Dedifferentiated amniotic fluid mesenchymal stem cell (primary cell): ENCODE measurements around the gene FOXP4.

Source experiments
- DNase-seq: peaks from one replicate; pipeline ENCODE4 v3.0.0-alpha.2; 2016; ENCODE audit errors: extremely low spot score

Gene FOXP4

DNA sequence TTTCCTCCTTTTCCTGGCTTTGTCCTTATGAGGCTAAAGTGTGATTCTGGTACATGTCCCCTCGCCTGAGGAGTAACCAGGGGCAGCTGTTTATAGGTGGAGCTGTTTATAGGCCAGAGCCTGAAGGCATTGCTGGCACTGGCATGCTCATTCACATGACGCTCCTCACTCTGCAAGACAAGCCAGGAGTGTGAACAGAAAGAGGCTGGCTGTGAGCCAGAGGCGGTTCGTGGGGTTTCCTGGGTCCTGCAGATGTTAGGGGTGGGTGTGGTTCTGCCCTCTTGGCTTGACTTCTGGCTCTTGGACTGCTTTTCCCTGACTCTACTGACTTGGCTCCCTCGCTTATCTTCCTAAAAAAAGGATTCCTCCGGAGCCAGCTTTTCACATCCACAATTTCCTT lies 79.3 kb downstream of the FOXP4 start:
- no peak for DNase-seq

DNA sequence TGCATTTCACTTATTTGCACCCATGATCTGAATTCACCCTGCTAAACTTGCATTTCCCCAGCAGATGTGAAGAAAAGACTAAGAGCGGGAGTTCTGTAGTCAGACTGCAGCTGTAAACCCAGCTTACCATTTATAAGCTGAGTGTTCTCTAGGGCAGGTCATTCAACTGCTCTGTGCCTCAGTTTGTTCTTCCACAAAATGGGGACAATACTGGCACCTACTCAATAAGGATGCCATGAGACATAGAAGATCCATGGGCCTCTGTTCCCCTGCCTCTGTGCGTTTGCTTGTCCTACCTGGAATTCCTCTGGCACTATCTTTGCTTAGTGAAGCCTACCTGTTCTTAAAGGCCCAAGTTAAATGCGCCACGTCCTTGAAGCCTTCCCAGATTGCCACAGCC lies 79.8 kb downstream of the FOXP4 start:
- DNase-seq = no peak

DNA sequence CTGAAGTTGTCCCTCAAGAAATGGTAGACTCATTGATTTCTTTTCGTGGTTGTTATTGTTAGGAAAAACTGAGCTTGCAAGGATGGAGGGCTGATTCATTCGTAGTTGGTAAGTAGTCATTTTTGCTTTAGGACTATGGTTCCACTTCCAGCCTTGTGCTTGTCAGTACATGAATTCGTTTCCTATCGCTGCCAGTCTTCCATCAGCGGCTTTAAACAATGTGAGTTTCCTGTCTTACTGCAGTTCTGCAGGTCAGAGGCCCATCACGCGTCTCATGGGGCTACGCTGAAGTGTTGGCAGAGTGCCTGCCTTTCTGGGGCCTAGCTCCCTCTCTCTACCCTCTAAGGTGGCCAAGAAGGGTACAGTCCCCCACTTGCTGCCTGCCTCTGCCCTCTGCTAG lies 80.7 kb downstream of the FOXP4 start:
- DNase-seq = no peak

DNA sequence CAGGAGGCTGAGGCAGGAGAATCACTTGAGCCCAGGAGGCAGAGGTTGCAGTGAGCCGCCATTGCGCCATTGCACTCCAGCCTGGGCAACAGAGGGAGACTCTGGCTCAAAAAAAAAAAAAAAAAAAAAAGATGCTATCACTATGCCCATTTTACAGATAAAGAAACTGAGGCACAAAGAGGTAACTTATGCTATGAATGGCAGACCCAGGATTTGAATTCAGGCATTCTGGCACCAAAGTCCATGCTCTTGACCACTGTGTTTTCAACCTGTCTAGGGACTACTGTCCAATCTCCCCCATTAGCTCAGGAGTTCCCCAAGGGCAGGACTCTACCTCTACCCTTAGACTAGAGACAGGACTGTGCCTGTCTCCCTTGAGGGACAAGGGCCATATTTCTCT lies 82.9 kb downstream of the FOXP4 start:
- no peak for DNase-seq

DNA sequence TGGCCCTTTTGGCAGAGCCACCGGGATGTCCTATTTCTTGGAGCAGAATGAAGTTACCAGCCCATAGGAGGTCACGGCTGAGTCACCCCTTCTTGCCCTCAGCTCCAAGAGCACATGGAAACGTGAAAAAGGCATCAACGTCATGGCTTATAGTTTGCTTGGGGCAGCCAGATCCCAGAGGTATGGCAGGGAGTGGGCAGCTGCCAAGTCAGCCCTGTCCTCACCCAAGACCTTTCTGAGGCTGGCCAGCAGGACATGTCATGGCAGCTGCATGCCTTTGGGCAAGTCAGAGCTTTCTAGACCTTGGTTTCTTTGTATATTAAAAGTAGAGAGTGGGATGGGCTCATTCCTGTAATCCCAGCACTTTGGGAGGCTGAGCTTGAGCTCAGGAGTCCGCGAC lies 83.9 kb downstream of the FOXP4 start:
- DNase-seq = no peak

DNA sequence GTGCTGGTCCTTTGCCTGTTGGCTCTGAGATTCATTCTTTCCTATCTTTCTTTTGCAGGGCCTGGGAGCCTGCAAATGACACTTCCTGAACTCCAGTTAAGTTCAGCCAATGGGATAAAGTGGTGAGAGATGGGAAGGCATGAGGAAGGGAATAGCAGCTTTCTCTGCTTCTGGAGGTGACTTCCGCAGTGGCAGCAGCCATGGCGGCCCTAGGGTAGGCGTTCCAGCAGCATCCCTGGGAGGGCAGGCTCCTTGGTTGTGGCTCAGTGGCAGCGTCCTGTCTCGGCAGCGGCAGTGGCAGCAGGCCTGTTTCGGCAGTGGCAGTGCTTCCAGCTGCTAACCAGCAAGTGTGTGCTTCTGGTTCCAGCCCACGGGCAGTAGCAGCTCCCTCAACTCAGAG lies 84.8 kb downstream of the FOXP4 start:
- no peak for DNase-seq

DNA sequence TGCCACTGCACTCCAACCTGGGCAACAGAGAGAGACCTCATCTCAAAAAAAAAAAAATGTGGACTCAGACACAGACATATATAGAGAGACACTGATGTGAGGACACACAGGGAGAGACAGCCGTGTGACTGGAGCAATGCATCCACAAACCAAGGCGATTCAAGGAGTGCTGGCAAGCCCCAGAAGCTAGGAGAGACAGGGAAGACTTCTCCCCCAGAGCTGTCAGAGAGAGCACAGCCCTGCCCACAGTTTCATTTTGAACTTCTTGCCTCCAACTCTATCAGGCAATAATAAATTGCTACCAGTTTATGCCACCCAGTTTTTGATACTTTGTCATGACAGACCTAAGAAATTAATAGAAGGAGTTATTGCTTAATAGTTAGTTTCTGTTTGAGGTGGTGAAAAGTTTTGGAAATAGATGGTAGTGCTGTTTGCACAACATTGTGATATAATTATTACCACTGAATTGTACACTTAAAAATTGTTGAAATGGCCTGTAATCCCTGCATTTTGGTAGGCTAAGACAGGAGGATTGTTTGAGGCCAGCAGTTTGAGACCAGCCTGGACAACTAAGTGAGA lies 87.0 kb downstream of the FOXP4 start:
- DNase-seq = no peak

DNA sequence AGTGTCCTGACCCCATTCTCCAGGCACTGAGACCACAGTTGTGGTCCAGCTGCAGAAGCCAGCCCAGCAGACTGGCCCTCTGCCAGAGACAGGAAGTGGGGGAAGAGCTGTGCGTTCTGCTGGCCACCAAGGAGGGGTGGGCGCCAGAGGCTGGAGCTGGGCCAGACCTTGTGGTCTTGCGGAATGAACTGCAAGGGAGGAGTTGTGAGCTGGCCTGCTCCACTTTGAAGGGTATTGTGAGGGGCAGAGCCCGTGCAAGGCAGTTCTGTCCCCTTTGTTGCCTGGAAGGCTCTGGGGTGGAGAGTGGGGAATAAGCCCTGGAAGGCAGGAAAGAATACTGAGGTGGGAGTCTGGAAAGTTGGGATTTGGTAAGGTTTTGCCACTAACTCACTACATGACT lies 88.5 kb downstream of the FOXP4 start:
- no peak for DNase-seq

DNA sequence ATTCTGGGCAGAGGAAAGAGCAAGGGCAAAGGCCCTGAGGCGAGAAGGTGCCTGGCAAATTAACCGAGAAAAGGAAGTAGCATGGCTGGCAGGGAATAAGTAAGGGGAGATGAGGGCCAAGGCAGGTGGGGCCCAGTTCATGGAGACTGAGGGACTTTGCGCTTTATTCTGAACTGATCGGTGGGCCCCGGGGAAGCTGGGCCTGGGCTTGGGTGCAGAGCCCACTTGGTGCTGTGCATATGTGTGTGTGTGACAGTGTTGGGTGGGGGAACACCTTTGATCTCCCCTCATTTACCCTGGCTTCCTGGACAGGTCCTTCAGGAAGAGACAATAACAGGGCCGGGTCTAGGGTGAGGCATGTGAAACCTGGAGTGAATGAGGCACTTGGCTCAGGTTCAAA lies 89.2 kb downstream of the FOXP4 start:
- no peak for DNase-seq

DNA sequence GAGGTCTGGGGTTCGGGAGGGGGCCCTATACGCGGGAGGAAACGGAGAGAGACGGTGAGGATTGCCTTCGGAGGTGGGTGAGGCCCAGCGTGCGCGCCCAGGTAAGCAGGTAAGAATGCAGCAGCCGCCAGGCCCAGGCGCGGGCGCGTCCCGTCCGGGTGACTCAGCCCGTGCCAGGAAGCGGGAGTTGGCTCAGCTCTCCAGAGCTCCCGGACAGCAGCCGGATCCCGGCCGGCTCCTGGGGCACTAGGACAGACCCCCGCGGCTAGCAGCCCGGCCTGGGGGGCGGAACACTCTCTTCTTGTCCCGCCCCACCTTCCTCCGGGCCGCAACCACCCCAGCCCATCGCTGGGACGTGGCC lies 90.6 kb downstream of the FOXP4 start:
- no peak for DNase-seq

DNA sequence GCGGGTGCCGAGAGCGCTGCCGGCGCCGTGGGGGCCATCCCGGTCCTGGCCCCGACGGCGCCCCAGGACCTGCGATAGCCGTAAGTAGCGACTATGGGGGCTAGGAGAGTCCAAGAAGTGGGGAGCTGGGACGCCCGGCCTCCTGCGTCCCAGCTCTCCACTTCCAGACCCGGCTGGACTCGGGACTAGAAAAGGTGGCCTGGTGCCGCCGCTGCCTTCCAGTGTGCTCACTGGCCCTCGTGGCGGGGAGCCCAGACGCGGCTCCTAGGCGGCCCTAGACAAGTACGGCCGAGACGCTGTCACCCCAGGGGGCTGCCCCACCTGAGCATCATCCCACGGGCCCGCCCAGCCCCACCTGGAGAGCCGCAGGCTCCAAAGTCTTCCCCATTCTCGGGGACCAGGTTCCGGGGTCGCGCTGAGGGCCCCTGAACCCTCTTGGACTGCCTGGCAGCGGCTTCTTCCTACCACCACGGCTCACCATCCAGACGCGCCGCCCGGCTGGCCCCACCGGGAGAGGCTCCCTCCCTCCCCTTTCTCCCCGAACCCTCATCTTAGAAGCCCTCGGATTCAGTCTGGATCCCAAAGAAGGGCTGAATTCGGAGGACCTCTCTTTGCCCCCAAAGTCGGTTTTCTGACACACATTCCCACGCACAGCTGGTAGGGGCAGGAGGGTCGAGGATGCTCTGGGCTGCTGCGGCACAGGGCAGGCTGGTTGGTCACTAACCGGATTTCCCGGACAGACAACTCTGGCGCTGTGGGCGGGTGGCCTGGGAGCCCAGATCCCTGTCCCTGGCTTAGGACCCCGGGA lies 91.2 kb downstream of the FOXP4 start:
- no peak for DNase-seq

DNA sequence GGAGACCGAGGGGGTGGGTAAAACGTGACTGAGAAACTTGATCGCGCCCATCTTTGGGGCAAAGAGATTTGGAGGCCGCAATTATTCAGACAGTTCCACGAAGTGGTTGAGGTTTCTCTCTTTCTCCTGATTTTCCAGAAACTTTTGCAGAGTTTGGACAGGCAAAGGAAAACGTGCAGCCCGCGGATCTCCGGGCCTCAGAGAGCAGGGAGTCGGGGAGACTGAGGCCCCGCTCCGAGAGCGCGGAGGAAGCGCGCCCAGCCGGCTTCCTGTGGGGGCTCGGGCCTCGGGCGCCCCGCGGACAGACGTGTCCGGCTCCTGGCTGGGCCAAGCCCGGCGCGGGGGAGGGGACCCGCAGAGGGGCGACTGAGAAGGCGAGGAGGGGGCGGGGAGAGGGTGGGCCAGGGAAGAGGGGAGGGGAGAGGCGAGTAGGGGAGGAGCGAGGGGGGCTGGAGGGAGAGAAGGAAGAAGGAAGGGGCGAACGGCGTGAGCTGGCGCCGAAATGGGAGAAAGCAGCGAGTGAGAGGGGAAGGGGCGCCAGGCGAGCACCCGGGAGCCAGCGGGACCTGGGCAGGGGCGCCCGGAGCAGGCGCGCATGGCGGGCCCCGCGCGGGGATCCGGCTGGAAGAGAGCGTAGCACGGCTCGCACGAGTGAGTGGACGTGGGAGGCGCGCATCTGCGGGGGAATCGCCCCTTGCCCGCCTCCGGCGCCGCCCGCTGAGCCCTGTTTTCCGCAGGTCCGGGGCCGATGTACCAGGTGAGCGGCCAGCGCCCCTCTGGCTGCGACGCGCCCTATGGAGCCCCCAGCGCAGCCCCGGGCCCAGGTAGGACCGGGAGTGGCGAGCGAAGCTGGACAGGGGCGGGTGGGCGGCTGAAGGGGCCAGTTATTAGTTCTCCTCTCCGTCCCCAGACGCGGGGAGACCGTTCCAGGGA lies 92.1 kb downstream of the FOXP4 start, which contains the start of gene MDFI:
TSS of gene MDFI (plus strand) at position 467 of the 933 bp plus-strand sequence. CDS start at position 749, 282 bp downstream.
- no peak for DNase-seq

DNA sequence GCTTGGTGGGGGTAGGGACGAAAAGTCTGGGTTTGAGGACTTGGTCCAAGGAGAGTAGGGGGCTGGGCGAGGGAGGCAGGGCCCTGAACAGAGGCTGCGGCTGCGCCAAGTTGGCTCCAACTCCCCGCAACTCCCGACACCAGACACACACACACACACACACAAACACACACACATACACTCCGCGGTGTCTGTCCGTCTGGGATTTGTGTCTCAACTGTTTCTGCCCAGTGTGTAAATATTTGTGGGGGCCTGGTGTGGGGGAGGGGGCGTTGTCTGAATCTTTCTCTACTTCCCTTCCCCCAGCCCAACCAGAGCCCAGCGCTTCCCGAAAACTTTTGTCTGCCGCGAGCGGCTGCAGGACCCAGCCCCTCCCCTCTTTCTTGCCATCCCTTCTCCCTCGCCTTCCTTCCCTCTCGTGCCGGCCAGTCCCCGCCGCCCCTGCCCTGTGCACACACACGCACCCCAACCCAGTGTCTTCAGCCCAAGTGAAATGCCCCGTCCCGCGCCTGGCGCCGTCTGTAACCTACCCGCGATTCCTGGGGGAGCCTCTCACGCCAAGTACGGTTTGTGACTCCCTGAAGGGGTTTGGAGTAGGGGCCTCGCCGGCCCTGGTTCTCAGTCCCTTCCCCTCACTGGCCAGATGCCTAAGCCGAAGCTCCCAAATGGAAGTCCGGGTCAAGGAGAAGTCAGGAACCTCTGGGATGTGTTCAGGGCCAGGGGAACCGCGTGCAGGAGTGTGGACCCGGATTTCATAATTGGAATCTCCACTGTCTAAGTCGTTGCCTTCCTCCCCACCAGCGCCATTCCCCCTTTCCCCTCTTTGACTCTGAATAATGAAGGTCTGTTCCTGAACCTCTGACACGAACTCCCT lies 93.0 kb downstream of the FOXP4 start:
- no peak for DNase-seq

DNA sequence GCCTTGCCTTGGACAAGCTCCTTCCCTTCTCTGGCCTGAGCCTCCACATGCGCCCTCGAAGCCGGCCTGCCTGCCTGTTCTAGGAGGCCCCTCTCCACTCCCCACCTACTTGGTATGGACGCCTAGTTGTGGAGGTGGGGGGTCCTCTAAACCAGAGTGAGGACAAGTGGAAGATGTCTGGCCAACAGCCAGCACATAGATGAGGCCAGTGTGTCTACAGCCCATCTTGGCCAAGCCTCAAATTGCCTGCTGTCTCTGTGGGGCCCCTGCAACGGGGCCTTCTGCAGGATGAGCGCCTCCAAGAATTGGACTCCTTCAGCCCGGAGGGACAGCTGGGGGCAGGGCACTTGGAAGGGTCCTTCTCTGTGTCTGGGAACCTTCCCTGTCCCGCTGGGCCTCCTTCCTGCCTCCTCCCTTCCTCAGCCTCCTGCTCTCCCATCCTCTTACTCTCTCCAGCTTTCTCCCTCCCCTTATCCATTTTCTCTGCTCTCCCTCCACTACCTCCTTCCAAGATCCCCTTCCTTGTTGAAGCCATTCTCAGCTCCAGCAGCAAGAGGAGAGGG lies 93.7 kb downstream of the FOXP4 start:
- no peak for DNase-seq

DNA sequence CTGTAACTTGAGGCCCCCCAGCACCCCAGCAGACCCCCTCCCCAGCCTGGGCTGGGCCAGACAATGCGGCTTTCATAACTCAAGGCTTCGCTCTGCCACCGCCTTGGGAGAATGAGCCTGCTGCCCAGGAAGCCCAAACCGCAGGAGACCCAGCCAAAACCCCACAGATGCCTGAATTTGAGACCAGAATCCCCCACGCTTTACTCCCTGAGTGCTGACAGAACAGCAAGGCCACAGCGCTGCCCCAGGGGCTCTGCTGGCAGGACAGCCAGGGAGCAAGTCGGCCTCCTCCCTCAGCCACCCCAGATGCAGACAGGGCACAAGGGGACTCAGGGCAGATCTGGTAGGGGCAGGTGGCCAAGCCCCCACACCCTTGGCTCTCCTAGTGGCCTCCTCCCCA lies 94.2 kb downstream of the FOXP4 start:
- no peak for DNase-seq

DNA sequence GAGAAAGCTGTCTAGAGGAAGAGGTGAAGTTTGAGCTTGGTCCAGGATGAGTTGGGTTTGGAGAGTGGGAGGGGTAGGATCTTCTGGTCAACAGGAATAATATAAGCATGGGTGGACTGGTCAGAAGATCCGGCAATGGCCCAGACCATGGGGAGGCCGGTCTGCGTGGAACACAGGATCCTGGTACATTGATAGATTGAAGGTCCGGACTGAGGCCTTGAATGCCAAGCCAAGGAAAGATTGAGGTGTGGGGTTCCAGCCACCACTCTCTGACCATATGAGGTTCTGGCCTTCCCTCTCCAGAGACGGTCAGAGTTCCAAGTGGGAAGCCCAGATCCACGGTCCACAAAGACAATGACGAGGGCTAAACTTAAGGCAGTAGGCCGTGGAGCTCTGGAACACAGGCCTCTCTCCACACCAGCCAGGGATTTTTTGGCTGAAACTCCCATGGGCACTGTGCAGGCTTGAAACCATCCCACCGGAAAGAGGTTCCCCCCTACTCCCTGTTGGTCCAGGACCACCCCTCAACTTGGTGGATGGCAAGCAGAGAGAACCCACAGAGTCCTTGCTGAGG lies 95.3 kb downstream of the FOXP4 start:
- no peak for DNase-seq

DNA sequence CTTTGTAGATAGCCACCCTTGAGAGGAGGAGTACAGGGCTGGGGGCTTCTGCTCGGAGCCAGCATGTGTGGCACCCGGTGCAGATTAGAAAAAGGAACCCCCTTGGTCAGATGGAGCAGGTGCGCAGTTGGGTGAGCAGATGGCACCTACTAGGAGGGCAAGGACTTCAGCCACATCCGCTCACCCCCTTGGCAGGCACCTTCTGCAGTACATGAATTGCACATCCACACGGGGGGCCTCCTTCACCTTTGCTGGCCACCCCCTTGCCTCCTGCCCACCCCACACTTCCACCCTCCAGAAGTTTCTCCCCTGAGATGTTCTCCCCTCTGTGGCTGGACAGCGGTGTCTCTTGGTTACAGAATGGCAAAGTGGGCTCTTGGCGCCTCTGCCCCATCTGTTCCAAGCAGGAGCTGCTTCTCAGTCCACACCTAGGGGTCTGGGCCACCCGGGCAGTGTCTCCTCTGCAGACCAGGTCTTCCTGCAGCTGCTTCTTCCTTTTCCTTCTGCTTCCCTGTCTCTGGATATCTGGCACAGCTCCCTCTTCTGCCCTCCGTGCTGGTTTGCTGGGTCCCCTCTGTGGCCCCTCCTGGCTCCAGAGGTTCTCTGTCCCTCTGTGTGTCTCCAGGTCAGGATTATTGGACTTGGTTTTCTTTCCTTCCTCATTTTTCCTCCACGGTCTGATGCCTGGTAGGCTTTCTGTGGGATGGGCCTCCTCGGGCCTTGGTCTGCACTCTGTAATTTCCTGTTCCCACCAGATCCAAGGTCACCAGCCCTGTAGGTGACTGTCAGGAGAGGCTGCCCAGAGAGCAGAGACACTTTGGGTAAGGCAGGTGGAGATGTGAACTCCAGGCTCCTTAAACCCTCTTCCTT lies 96.1 kb downstream of the FOXP4 start:
- DNase-seq = no peak

DNA sequence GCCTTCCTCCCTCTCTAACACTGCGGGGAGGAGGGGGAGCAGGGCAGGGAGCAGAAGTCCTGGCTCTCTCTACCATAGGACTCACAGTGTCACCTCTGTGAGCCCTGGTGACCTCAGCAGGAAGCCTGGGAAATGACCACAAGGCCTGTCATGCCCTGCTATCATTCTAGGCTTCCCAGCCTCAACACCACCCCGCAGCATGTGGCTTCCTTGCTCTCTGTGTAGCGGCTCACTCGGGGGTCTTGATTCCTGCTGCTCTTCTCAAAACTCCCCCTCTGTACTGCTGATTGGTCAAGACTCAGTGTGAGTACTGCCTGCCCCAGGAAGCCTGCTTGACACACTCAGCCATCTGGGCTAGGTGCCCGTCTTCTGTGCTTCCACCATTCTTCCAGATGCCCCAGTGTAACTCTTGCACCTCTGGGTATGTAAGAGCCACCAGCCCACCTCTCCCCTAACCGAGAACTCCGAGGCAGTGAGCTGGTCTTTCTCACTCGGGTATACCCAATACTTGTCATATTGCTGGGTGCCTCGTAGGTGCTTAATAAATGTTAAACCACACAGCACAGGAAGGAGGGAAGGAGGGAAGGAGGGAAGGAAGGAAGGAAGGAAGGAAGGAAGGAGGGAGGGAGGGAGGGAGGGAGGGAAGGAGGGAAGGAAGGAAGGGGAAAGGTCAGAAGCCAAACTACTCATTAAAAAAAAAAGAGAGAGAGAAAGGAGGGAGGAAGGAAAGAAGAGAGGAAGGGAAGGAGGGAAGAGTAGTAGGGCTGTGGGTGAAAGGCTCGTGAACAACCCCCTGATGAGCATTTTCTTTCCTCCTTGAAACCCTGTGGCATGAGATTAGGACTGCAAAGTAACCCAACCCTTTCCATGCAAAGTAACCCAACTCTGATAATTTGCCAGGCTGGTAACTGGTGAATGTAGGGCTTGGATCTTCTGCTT lies 97.0 kb downstream of the FOXP4 start:
- DNase-seq = no peak

DNA sequence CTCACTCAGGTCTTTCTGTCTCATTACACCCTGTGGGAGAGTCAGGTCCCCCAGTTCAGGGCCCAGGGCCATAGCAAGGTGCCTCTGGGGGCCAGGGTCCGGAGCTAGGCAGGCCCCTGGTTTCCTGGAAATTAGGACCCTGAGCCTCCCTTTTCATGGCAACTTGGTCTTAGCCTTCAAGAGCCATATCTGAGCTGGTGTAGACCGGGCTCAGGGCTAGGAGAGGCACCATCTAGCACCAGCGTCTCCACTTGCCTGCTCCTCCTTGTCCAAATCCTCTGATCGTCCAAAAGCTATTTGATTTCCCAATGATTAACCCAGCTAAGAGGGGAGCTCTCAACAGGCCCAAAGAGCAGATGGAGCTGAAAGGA lies 97.7 kb downstream of the FOXP4 start:
- DNase-seq = no peak
